ENCODE results near the gene ZNF324. TPM values are rescaled to one million over a fixed set of nuclear protein-coding genes. Genes with fewer than 3 reads are reported as not detected.

The ZNF324 gene
- total and polyA plus RNA-seq, 9 of the 15 experiments (the other 6 are each of a cell fraction or from before 2014, with no cell fraction given) = 0.92 to 16.4 (median 5.3) TPM

DNA sequence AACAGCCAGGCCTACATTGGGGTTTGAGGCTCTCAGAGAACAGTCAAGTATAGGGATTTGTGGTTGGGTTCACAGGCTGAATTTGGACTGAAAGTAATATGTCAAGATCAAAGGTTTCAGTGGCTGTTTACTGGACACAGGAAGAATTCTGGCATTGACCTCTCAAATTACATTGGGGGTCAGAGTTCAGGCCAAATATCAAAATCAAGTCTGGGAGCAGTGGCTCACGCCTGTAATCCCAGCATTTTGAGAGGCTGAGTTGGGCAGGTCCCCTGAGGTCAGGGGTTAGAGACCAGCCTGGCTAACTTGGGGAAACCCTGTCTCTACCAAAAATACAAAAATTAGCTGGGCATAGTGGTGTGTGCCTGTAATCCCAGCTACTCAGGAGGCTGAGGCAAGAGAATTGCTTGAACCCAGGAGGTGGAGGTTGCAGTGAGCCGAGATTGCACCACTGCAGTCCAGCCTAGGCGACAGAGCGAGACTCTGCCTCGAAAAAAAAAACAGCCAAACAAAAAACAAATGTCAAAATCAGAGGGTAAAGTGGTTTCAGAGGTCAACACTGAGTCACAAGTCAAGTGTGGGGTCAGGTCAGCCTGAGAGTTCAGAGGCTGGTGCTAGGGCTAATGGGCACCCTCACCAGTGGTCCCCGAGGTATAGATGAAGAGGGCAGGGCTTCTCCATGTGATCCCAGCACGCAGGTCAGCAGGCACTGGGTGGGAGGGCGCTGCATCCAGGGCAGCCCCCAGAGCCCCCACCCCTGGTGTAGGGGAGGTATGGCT is 43.4 kb downstream of the ZNF324 start:
- TF ChIP-seq ZKSCAN8 (CRISPR knock-in tag; IDR thresholded peaks at IDR 0.05) (no peak), TFAP4 (CRISPR knock-in tag; IDR thresholded peaks at IDR 0.05; ENCODE audit: borderline replicate concordance) (peak; percentile 2; the same call in 1 of the 2 replicates), TCF7 (IDR thresholded peaks at IDR 0.05; ENCODE audit: borderline replicate concordance) (0 out of 2 replicates have a peak, but pooled peaks have one; percentile 2), PKNOX1 (IDR thresholded peaks at IDR 0.05) (no peak), CREB1 (IDR thresholded peaks at IDR 0.05) (no peak), CREB1 (CRISPR knock-in tag; IDR thresholded peaks at IDR 0.05) (0 out of 2 replicates have a peak, but pooled peaks have one; percentile 0), CCNT2 (IDR thresholded peaks at IDR 0.05; ENCODE audit: borderline replicate concordance, extremely low read depth, insufficient read length, low read depth, low read length) (no peak), ATF1 (CRISPR knock-in tag; IDR thresholded peaks at IDR 0.05) (no peak), ATF1 (tag; IDR thresholded peaks at IDR 0.05) (0 out of 2 replicates have a peak, but pooled peaks have one; percentile 2), NR2C2 (CRISPR knock-in tag; IDR thresholded peaks at IDR 0.05) (no peak), NR2C2 (tag; IDR thresholded peaks at IDR 0.05) (peak; percentile 36; the same call in 1 of the 2 replicates), NRF1 (conservative IDR thresholded peaks at IDR 0.05 in 1 of 2, IDR thresholded peaks at IDR 0.05 in 1 of 2) (0 out of 4 replicates have a peak, but pooled peaks have one; percentile 15 to 49), NR2C1 (IDR thresholded peaks at IDR 0.05) (no peak), NR2C1 (tag; IDR thresholded peaks at IDR 0.05) (0 out of 2 replicates have a peak, but pooled peaks have one; percentile 11), EZH2 (IDR thresholded peaks at IDR 0.05; ENCODE audit: borderline replicate concordance, low read depth, low read length) (no peak), MTA2 (IDR thresholded peaks at IDR 0.05; ENCODE audit: low read depth) (no peak)
- no peak for DNase-seq (ENCODE audit: extremely low read depth in 1 of 4, low spot score in 3 of 4)
- in situ Hi-C loops (cut with MboI) (no loop called here), intact Hi-C loops (cut with micrococcal nuclease) (loop anchor here (5.0 kb wide), 1 partner anchor 328 kb away; the partner anchor contains the start of gene ZNF274)
- no peak overlapping the region for H3K4me3 ChIP-seq
- peaks cover 9 to 42% of the 10 kb centered on the region in 2 experiments; a peak in 4 of 5 replicates for H3K4me1 ChIP-seq (replicated peaks in 1 of 2; ENCODE audit: control insufficient read depth in 2 of 2, insufficient read depth in 2 of 2, low read length in 2 of 2)
- no peaks in the 10 kb centered on the region for H4K20me1 ChIP-seq (replicated peaks; ENCODE audit: control insufficient read depth, insufficient read depth, low read length)
- peaks cover 7% of the 10 kb centered on the region; the same call in 2 of the 3 replicates for H3K36me3 ChIP-seq (ENCODE audit: control insufficient read depth, insufficient read depth, low read length)
- BruUV-seq (replicated peaks) = no TSS peak
- H3K9me3 ChIP-seq (replicated peaks; ENCODE audit: control insufficient read depth, insufficient read depth, low read depth, low read length) = peaks cover 2% of the 10 kb centered on the region; the same call in 1 of the 2 replicates
- peak overlapping the region; percentile 70; the same call in 1 of the 2 replicates for H2AFZ ChIP-seq (ENCODE audit: low read depth, low read length)
- H3K79me2 ChIP-seq (ENCODE audit: control insufficient read depth, insufficient read depth, low read length) = peaks cover 9% of the 10 kb centered on the region
- H3K4me2 ChIP-seq (ENCODE audit: insufficient read depth, low read length) = peak overlapping the region; percentile 66; the same call in 1 of the 2 replicates
- peak overlapping the region in 1 of 2 experiments; percentile 75; a peak in 2 of 4 replicates for H3K9ac ChIP-seq (ENCODE audit: insufficient read depth in 1 of 2, low read depth in 2 of 2, low read length in 2 of 2)
- peak; percentile 64 for FAIRE-seq
- no peak for ATAC-seq
- H3K27ac ChIP-seq (ENCODE audit: extremely low read depth, low read depth, low read length) = no peak overlapping the region; the same call in 2 of the 3 replicates
- WGBS (ENCODE audit: insufficient coverage, low coverage, missing lambda C conversion rate) = 60% methylated on average over 7 of the region's 8 CpGs
- ChIA-PET POLR2A (interaction anchor here (0.6 to 2.7 kb wide), 2 partner anchors 10 to 44 kb away, joined by 3 to 10 read pairs; partner anchors contain the start of gene ZBTB45), CTCF (ENCODE audit: low intra/inter-chr PET ratio) (no interaction called here)
- no peaks in the 10 kb centered on the region for H3K27me3 ChIP-seq (ENCODE audit: control insufficient read depth in 2 of 2, insufficient read depth in 2 of 2, low read length in 2 of 2)
- peaks cover 7% of the 10 kb centered on the region for H3K9me1 ChIP-seq (ENCODE audit: control insufficient read depth, insufficient read depth, low read length)

All from K562 (cell line).